Activated naive CD4-positive, alpha-beta T cell treated with anti-CD3 and anti-CD28 coated beads, Interleukin-2, amount 10 ng/mL, durations not matched to agents 7 days and 5 days (primary cell): ENCODE measurements around the gene OPN5.

Source experiments
- CTCF ChIA-PET: fragments of 350-600 bp; sonication (Branson Sonifier 250); formaldehyde crosslinking; loops from one replicate; lab custom pipeline; 2021; ENCODE audit warnings: antibody characterized with exemption; lab: Charles Lee
- DNase-seq: peaks from one replicate; pipeline ENCODE4 v3.0.0-alpha.2; 2020
- H3K27ac Mint-ChIP-seq: one replicate; pipeline ENCODE4 v1.8.0; 2021; ENCODE audit warnings: mild to moderate bottlenecking, moderate library complexity, mixed read lengths
- H3K27me3 Mint-ChIP-seq: one replicate; pipeline ENCODE4 v1.8.0; 2021; ENCODE audit warnings: mild to moderate bottlenecking, mixed read lengths
- H3K36me3 Mint-ChIP-seq: one replicate; pipeline ENCODE4 v1.8.0; 2021; ENCODE audit warnings: mixed read lengths
- H3K4me1 Mint-ChIP-seq: one replicate; pipeline ENCODE4 v1.8.0; 2021; ENCODE audit warnings: mixed read lengths
- H3K4me3 Mint-ChIP-seq: one replicate; pipeline ENCODE4 v1.8.0; 2021; ENCODE audit warnings: mild to moderate bottlenecking, moderate library complexity, mixed read lengths
- H3K9me3 Mint-ChIP-seq: one replicate; pipeline ENCODE4 v1.8.0; 2021; ENCODE audit warnings: mixed read lengths

Gene OPN5

DNA sequence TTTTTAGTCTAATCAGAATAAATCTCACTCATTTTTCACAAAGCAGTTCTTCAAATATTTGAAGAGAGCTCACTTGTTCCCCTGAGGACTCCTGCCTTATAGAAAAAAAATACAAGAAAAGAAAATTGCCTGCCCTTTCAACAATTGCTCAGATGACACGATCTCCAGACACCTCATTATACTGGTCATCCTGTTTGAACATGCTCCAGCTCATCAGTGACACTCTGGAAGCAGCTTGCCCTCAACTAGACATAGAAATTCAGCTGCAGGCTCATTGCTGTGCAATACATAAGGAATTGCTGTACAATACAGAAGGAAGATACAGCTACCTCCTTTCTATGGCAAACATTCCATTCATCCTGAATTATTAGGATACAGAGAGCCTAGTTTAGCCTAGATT lies 73.1 kb downstream of the OPN5 start:
- no peak for DNase-seq
- no peaks in the 10 kb centered on the region for H3K27me3 Mint-ChIP-seq
- H3K27ac Mint-ChIP-seq = no peak overlapping the region
- CTCF ChIA-PET = no interaction called here
- H3K9me3 Mint-ChIP-seq = no peaks in the 10 kb centered on the region
- H3K4me1 Mint-ChIP-seq = no peaks in the 10 kb centered on the region
- H3K36me3 Mint-ChIP-seq = no peaks in the 10 kb centered on the region
- H3K4me3 Mint-ChIP-seq = no peak overlapping the region

DNA sequence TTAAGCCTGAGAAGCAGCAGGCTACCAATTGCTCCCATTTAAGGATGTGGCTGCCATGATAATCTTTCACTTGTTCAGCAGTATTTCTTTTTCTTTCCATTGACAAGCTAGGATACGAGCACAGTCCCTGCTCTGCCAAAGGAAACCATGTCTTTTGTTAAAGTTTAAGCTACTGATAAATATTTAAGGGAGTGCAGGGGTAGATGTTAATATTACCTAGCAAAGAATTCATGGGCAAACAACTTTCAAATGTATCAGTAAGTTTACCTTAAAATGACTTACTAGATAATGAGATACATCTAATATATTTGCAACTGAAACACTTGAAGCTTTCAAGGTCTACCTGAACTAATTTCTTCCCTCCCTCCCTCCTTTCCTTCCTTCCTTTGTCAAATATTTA lies 77.3 kb downstream of the OPN5 start:
- Mint-ChIP-seq H3K36me3 (no peaks in the 10 kb centered on the region), H3K9me3 (no peaks in the 10 kb centered on the region), H3K27ac (no peak overlapping the region), H3K4me3 (no peak overlapping the region), H3K4me1 (no peaks in the 10 kb centered on the region), H3K27me3 (no peaks in the 10 kb centered on the region)
- CTCF ChIA-PET = no interaction called here
- DNase-seq = no peak

DNA sequence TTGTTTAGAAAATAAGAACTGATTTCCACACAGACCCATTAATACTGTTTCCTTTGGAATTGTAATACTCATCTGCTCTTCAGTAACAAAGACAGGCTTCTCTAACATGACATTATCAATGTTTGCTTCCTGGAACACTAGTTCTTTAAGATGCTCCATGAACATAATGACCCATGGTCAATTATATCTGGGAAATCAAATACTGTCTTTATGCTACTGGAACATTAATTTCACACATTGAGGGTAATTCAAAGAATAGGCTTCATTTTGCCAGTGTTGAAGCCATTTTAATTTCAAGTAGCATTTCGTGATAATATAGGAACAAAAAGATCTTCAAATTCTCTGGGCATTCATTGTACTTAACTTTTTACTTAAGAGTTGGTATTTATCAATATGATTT lies 80.9 kb downstream of the OPN5 start:
- H3K4me3 Mint-ChIP-seq = no peak overlapping the region
- H3K4me1 Mint-ChIP-seq = no peaks in the 10 kb centered on the region
- no peak for DNase-seq
- no peaks in the 10 kb centered on the region for H3K36me3 Mint-ChIP-seq
- H3K27ac Mint-ChIP-seq = no peak overlapping the region
- CTCF ChIA-PET = no interaction called here
- no peaks in the 10 kb centered on the region for H3K9me3 Mint-ChIP-seq
- H3K27me3 Mint-ChIP-seq = no peaks in the 10 kb centered on the region

DNA sequence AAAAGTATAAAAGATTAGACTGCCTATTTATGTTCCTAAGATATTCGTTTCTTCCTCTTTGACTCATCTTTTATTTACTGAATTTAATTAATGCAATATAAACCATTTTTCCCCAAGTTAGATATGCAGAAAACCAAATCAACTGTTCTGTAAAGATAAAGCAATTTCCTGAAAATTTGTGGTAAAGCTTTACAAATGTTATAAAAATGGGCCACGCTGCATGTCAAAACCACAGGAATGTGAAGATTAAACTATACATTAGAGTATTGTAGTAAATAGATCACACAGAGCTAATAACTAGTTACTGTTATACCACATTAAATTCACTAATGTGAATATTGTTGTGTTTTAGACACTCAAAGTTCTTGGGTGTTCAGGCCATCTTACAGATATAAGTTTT lies 83.4 kb downstream of the OPN5 start:
- H3K4me1 Mint-ChIP-seq = no peaks in the 10 kb centered on the region
- CTCF ChIA-PET = no interaction called here

DNA sequence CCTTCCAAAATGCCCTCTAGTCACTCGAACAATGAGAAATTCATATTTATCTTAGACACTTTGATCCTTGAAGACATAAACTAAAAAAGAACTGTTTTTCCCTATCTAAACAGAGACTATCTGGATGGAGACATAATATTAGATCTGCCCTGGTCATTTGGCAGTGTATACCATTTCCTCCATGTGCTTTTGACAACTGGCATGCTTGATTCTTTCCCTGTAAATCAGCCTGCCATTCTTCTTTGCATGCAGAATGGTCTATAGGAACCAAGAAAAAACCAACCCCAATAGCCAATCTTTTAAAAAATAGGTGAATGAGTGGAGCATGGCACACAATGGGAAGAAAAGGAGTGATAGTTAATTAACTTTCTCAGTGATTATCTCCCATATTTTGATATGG lies 93.8 kb downstream of the OPN5 start:
- CTCF ChIA-PET = no interaction called here
- Mint-ChIP-seq H3K4me1 (no peaks in the 10 kb centered on the region), H3K27me3 (no peaks in the 10 kb centered on the region), H3K36me3 (no peaks in the 10 kb centered on the region), H3K9me3 (no peaks in the 10 kb centered on the region), H3K4me3 (no peak overlapping the region), H3K27ac (no peak overlapping the region)
- no peak for DNase-seq

More for the DNA sequence above, 83.4 kb downstream of the OPN5 start:
- no peak overlapping the region for H3K4me3 Mint-ChIP-seq
- H3K9me3 Mint-ChIP-seq = no peaks in the 10 kb centered on the region
- no peak overlapping the region for H3K27ac Mint-ChIP-seq
- H3K36me3 Mint-ChIP-seq = no peaks in the 10 kb centered on the region
- no peak for DNase-seq
- no peaks in the 10 kb centered on the region for H3K27me3 Mint-ChIP-seq
